Measurements from ENCODE around the gene SSBP3.

The SSBP3 gene

GRCh38 chr1:54272134-54272533 is 134.1 kb downstream of the SSBP3 start:
- Histone ChIP-seq H3K9ac (ENCODE audit: low read length) (peak overlapping the region; percentile 85), H3K14ac (ENCODE audit: low read length in 2 of 2) (no peak overlapping the region), H4K8ac (ENCODE audit: low read length) (no peak overlapping the region), H2BK15ac (ENCODE audit: low read depth, poor library complexity, severe bottlenecking) (no peak overlapping the region), H3K4me3 (ENCODE audit: insufficient read depth in 1 of 2, low read depth in 1 of 2, low read length in 2 of 2) (no peak overlapping the region), H3K79me1 (replicated peaks; ENCODE audit: low read length, poor library complexity, severe bottlenecking) (peaks cover 47% of the 10 kb centered on the region), H2BK5ac (ENCODE audit: low read depth, low read length, poor library complexity, severe bottlenecking) (no peak overlapping the region), H2AK5ac (ENCODE audit: low read length, severe bottlenecking) (peak overlapping the region; percentile 11), H3K18ac (ENCODE audit: low read depth in 1 of 2, low read length in 2 of 2) (no peak overlapping the region), H2BK120ac (ENCODE audit: low read depth, low read length) (no peak overlapping the region), H3K36me3 (ENCODE audit: control insufficient read depth in 1 of 2, insufficient read depth in 2 of 2, low read depth in 1 of 2, low read length in 2 of 2) (peaks cover 11 to 23% of the 10 kb centered on the region in 2 experiments), H3K4ac (ENCODE audit: low read depth in 1 of 2, low read length in 2 of 2) (no peak overlapping the region), H2BK12ac (ENCODE audit: low read length in 2 of 2) (peak overlapping the region in 1 of 2 experiments; percentile 4), H4K91ac (ENCODE audit: low read length) (no peak overlapping the region), H3K27me3 (ENCODE audit: control insufficient read depth in 1 of 2, insufficient read depth in 1 of 2, low read length in 2 of 2) (no peaks in the 10 kb centered on the region), H3K4me2 (ENCODE audit: low read length, poor library complexity, severe bottlenecking) (no peak overlapping the region), H3K4me1 (ENCODE audit: control insufficient read depth, insufficient read depth, low read depth, low read length) (peaks cover 41% of the 10 kb centered on the region), H3K9me3 (ENCODE audit: control insufficient read depth, low read length) (no peaks in the 10 kb centered on the region), H3K27ac (ENCODE audit: low read length, poor library complexity, severe bottlenecking) (peak overlapping the region; percentile 96), H2AFZ (ENCODE audit: low read depth, low read length) (no peak overlapping the region), H3K23ac (ENCODE audit: low read length in 2 of 2) (no peak overlapping the region)
- DNase-seq: no peak
- WGBS: no CpG with 5 or more reads among the region's 2 CpGs

GRCh38 chr1:54271341-54271740 is 134.9 kb downstream of the SSBP3 start:
- H2BK5ac ChIP-seq (ENCODE audit: low read depth, low read length, poor library complexity, severe bottlenecking): no peak overlapping the region
- no peak overlapping the region for H3K4ac ChIP-seq (ENCODE audit: low read depth in 1 of 2, low read length in 2 of 2)
- no peak overlapping the region for H3K9ac ChIP-seq (ENCODE audit: low read length)
- no peak overlapping the region for H2BK15ac ChIP-seq (ENCODE audit: low read depth, poor library complexity, severe bottlenecking)
- H4K91ac ChIP-seq (ENCODE audit: low read length): peak overlapping the region; percentile 29
- peaks cover 48% of the 10 kb centered on the region for H3K79me1 ChIP-seq (replicated peaks; ENCODE audit: low read length, poor library complexity, severe bottlenecking)
- no peak overlapping the region for H4K8ac ChIP-seq (ENCODE audit: low read length)
- H2AFZ ChIP-seq (ENCODE audit: low read depth, low read length): no peak overlapping the region
- no peak overlapping the region for H3K14ac ChIP-seq (ENCODE audit: low read length in 2 of 2)
- 97% methylated on average over 9 of the region's 10 CpGs for WGBS
- no peak overlapping the region for H3K23ac ChIP-seq (ENCODE audit: low read length in 2 of 2)
- H2BK120ac ChIP-seq (ENCODE audit: low read depth, low read length): no peak overlapping the region
- H3K18ac ChIP-seq (ENCODE audit: low read depth in 1 of 2, low read length in 2 of 2): no peak overlapping the region
- no peaks in the 10 kb centered on the region for H3K9me3 ChIP-seq (ENCODE audit: control insufficient read depth, low read length)
- no peak overlapping the region for H3K4me2 ChIP-seq (ENCODE audit: low read length, poor library complexity, severe bottlenecking)
- H2BK12ac ChIP-seq (ENCODE audit: low read length in 2 of 2): no peak overlapping the region
- no peak overlapping the region for H3K4me3 ChIP-seq (ENCODE audit: insufficient read depth in 1 of 2, low read depth in 1 of 2, low read length in 2 of 2)
- peak overlapping the region; percentile 11 for H2AK5ac ChIP-seq (ENCODE audit: low read length, severe bottlenecking)
- H3K4me1 ChIP-seq (ENCODE audit: control insufficient read depth, insufficient read depth, low read depth, low read length): peaks cover 37% of the 10 kb centered on the region
- H3K36me3 ChIP-seq (ENCODE audit: control insufficient read depth in 1 of 2, insufficient read depth in 2 of 2, low read depth in 1 of 2, low read length in 2 of 2): peaks cover 11 to 17% of the 10 kb centered on the region in 2 experiments
- H3K27ac ChIP-seq (ENCODE audit: low read length, poor library complexity, severe bottlenecking): no peak overlapping the region
- H3K27me3 ChIP-seq (ENCODE audit: control insufficient read depth in 1 of 2, insufficient read depth in 1 of 2, low read length in 2 of 2): no peaks in the 10 kb centered on the region
- no peak for DNase-seq

GRCh38 chr1:54270543-54270942 is 135.7 kb downstream of the SSBP3 start:
- Histone ChIP-seq H3K9me3 (ENCODE audit: control insufficient read depth, low read length) (no peaks in the 10 kb centered on the region), H3K14ac (ENCODE audit: low read length in 2 of 2) (no peak overlapping the region), H2BK15ac (ENCODE audit: low read depth, poor library complexity, severe bottlenecking) (no peak overlapping the region), H3K27me3 (ENCODE audit: control insufficient read depth in 1 of 2, insufficient read depth in 1 of 2, low read length in 2 of 2) (no peaks in the 10 kb centered on the region), H3K27ac (ENCODE audit: low read length, poor library complexity, severe bottlenecking) (no peak overlapping the region), H3K4ac (ENCODE audit: low read depth in 1 of 2, low read length in 2 of 2) (no peak overlapping the region), H3K79me1 (replicated peaks; ENCODE audit: low read length, poor library complexity, severe bottlenecking) (peaks cover 51% of the 10 kb centered on the region), H3K18ac (ENCODE audit: low read depth in 1 of 2, low read length in 2 of 2) (no peak overlapping the region), H3K9ac (ENCODE audit: low read length) (no peak overlapping the region), H3K4me2 (ENCODE audit: low read length, poor library complexity, severe bottlenecking) (no peak overlapping the region), H4K91ac (ENCODE audit: low read length) (no peak overlapping the region), H2BK120ac (ENCODE audit: low read depth, low read length) (no peak overlapping the region), H2BK5ac (ENCODE audit: low read depth, low read length, poor library complexity, severe bottlenecking) (no peak overlapping the region), H3K4me1 (ENCODE audit: control insufficient read depth, insufficient read depth, low read depth, low read length) (peaks cover 37% of the 10 kb centered on the region), H2AK5ac (ENCODE audit: low read length, severe bottlenecking) (peak overlapping the region; percentile 5), H2BK12ac (ENCODE audit: low read length in 2 of 2) (no peak overlapping the region), H3K23ac (ENCODE audit: low read length in 2 of 2) (no peak overlapping the region), H2AFZ (ENCODE audit: low read depth, low read length) (no peak overlapping the region), H3K4me3 (ENCODE audit: insufficient read depth in 1 of 2, low read depth in 1 of 2, low read length in 2 of 2) (no peak overlapping the region), H4K8ac (ENCODE audit: low read length) (no peak overlapping the region), H3K36me3 (ENCODE audit: control insufficient read depth in 1 of 2, insufficient read depth in 2 of 2, low read depth in 1 of 2, low read length in 2 of 2) (peaks cover 11 to 22% of the 10 kb centered on the region in 2 experiments)
- WGBS: 96% methylated on average over 7 of the region's 7 CpGs
- DNase-seq: no peak

- Histone ChIP-seq H3K36me3 (ENCODE audit: control insufficient read depth in 1 of 2, insufficient read depth in 2 of 2, low read depth in 1 of 2, low read length in 2 of 2) (peaks cover 11 to 27% of the 10 kb centered on the region in 2 experiments), H2BK5ac (ENCODE audit: low read depth, low read length, poor library complexity, severe bottlenecking) (no peak overlapping the region), H3K18ac (ENCODE audit: low read depth in 1 of 2, low read length in 2 of 2) (no peak overlapping the region), H3K27ac (ENCODE audit: low read length, poor library complexity, severe bottlenecking) (no peak overlapping the region), H2BK12ac (ENCODE audit: low read length in 2 of 2) (no peak overlapping the region), H3K14ac (ENCODE audit: low read length in 2 of 2) (no peak overlapping the region), H4K8ac (ENCODE audit: low read length) (no peak overlapping the region), H3K4me1 (ENCODE audit: control insufficient read depth, insufficient read depth, low read depth, low read length) (peaks cover 22% of the 10 kb centered on the region), H3K79me1 (replicated peaks; ENCODE audit: low read length, poor library complexity, severe bottlenecking) (peaks cover 44% of the 10 kb centered on the region), H3K9me3 (ENCODE audit: control insufficient read depth, low read length) (no peaks in the 10 kb centered on the region), H2AK5ac (ENCODE audit: low read length, severe bottlenecking) (no peak overlapping the region), H2BK15ac (ENCODE audit: low read depth, poor library complexity, severe bottlenecking) (no peak overlapping the region), H3K23ac (ENCODE audit: low read length in 2 of 2) (no peak overlapping the region), H3K9ac (ENCODE audit: low read length) (no peak overlapping the region), H4K91ac (ENCODE audit: low read length) (no peak overlapping the region), H3K4ac (ENCODE audit: low read depth in 1 of 2, low read length in 2 of 2) (no peak overlapping the region), H3K27me3 (ENCODE audit: control insufficient read depth in 1 of 2, insufficient read depth in 1 of 2, low read length in 2 of 2) (no peaks in the 10 kb centered on the region), H2AFZ (ENCODE audit: low read depth, low read length) (no peak overlapping the region), H3K4me2 (ENCODE audit: low read length, poor library complexity, severe bottlenecking) (no peak overlapping the region), H2BK120ac (ENCODE audit: low read depth, low read length) (no peak overlapping the region), H3K4me3 (ENCODE audit: insufficient read depth in 1 of 2, low read depth in 1 of 2, low read length in 2 of 2) (no peak overlapping the region)
- WGBS: 89% methylated on average over 9 of the region's 9 CpGs
- DNase-seq: no peak
These were observed 137.4 kb downstream of the SSBP3 start for GRCh38 chr1:54268762-54269297.

Data from mesenchymal stem cell (in vitro differentiated cells and primary cell).